HCT116 (cell line): ENCODE measurements around the gene SPI1. TPM values are rescaled to one million over a fixed set of nuclear protein-coding genes. Genes with fewer than 3 reads are reported as not detected.

Experiments
- ATAC-seq: fragments of 200-7000 bp; cut with Tn5 transposase; 2 replicates; pipeline ENCODE4 v1.9.1; 2020; ENCODE audit warnings: mild to moderate bottlenecking, moderate library complexity
- BruUV-seq: library from RNA; stranded (reverse); fragments of 400-500 nt; replicated peaks from 2 replicates; lab custom pipeline; 2021; lab: Mats Ljungman, UMichigan
- CTCF ChIA-PET: fragments of 300-600 bp; sonication (Branson Sonifier 250); formaldehyde crosslinking; loops from one replicate; lab custom pipeline; 2021; ENCODE audit warnings: antibody characterized with exemption; lab: Charles Lee
- POLR2A ChIA-PET: fragments of 300-600, 350-600 bp; sonication (Branson Sonifier 250); formaldehyde crosslinking; loops from one replicate; lab custom pipeline; 2021; ENCODE audit warnings: antibody characterized with exemption; lab: Charles Lee
- RAD21 ChIA-PET, 2 experiments: fragments of 300-600 bp; sonication (Branson Sonifier 250); formaldehyde crosslinking; loops; one replicate each; lab custom pipeline; 2023; ENCODE audit warnings: low total read pairs in 2 of 2; ENCODE audit not compliant: uncharacterized antibody in 2 of 2, unreplicated experiment in 2 of 2, low non-redundant PET in 1 of 2; lab: Charles Lee
- DNase-seq: peaks from one replicate; pipeline ENCODE4 v3.0.0-alpha.2; 2010; ENCODE audit warnings: low read depth, low spot score
- H2AFZ ChIP-seq: fragments of 200-600 bp; shearing (Covaris generic), sonication (generic); 2 replicates; pipeline ENCODE4 v1.6.1; 2017; ENCODE audit warnings: low read depth, mixed run types, mixed read lengths, antibody characterized with exemption, low read length; ENCODE audit not compliant: poor library complexity, severe bottlenecking
- H3K27ac ChIP-seq: 2 replicates; pipeline ENCODE4 v1.5.1; 2012; ENCODE audit warnings: low read depth, low read length
- H3K27me3 ChIP-seq: fragments of 200-600 bp; sonication (generic); 2 replicates; pipeline ENCODE4 v1.6.1; 2016; ENCODE audit warnings: mixed run types, low read length, mixed read lengths; ENCODE audit not compliant: insufficient read depth
- H3K36me3 ChIP-seq, 2 experiments: fragments of 200-500 bp in 1 of 2; fragments of 200-600 bp in 1 of 2; sonication (Bioruptor generic) in 1 of 2; sonication (generic) in 1 of 2; 2 replicates each; pipeline versions ENCODE4 v1.5.1 to v1.6.1; 2014 to 2016; ENCODE audit warnings: low read length in 2 of 2, inconsistent platforms in 1 of 2, mixed read lengths in 1 of 2, mixed run types in 1 of 2; ENCODE audit not compliant: insufficient read depth in 2 of 2, control insufficient read depth in 1 of 2
- H3K4me1 ChIP-seq, 2 experiments: fragments of 200-600 bp in 1 of 2; sonication (generic) in 1 of 2; 2 replicates each; pipeline versions ENCODE4 v1.5.1 to v1.6.1; 2012 to 2017; ENCODE audit warnings: low read length in 2 of 2, inconsistent platforms in 1 of 2, mild to moderate bottlenecking in 1 of 2, mixed read lengths in 1 of 2, mixed run types in 1 of 2, moderate library complexity in 1 of 2; ENCODE audit not compliant: insufficient read depth in 2 of 2, control insufficient read depth in 1 of 2
- H3K4me2 ChIP-seq: fragments of 200-600 bp; sonication (generic); 2 replicates; pipeline ENCODE4 v1.6.1; 2017; ENCODE audit warnings: mixed run types, low read length, mixed read lengths
- H3K4me3 ChIP-seq, 2 experiments: fragments of 200-600 bp in 1 of 2; sonication (generic) in 1 of 2; replicated peaks in 1 of 2; 2 replicates each; pipeline ENCODE4 v1.5.1; 2011 to 2016; ENCODE audit warnings: low read length in 2 of 2, control low read depth in 1 of 2, low read depth in 1 of 2, mild to moderate bottlenecking in 1 of 2, mixed read lengths in 1 of 2, mixed run types in 1 of 2
- H3K79me2 ChIP-seq: fragments of 200-600 bp; sonication (generic); 2 replicates; pipeline ENCODE4 v1.6.1; 2017; ENCODE audit warnings: mild to moderate bottlenecking, mixed run types, low read length, moderate library complexity, mixed read lengths; ENCODE audit not compliant: insufficient read depth
- H3K9ac ChIP-seq: fragments of 200-600 bp; sonication (generic); 2 replicates; pipeline ENCODE4 v1.6.1; 2016; ENCODE audit warnings: low read length, mixed read lengths
- H3K9me2 ChIP-seq: fragments of 200-600 bp; sonication (generic), shearing (Covaris generic); 2 replicates; pipeline ENCODE4 v1.6.1; 2017; ENCODE audit warnings: mixed run types, mild to moderate bottlenecking, moderate library complexity; ENCODE audit not compliant: insufficient read depth
- H3K9me3 ChIP-seq, 2 experiments: fragments of 200-500 bp in 1 of 2; fragments of 200-600 bp in 1 of 2; sonication (Bioruptor generic) in 1 of 2; sonication (generic) in 1 of 2; 2 replicates each; pipeline ENCODE4 v1.6.1; 2014 to 2017; ENCODE audit warnings: low read length in 2 of 2, mixed read lengths in 2 of 2, inconsistent platforms in 1 of 2, low read depth in 1 of 2, mild to moderate bottlenecking in 1 of 2, mixed run types in 1 of 2, moderate library complexity in 1 of 2; ENCODE audit not compliant: control insufficient read depth in 1 of 2, insufficient read depth in 1 of 2
- H4K20me1 ChIP-seq: fragments of 200-600 bp; sonication (generic), shearing (Covaris generic); 2 replicates; pipeline ENCODE4 v1.6.1; 2017; ENCODE audit warnings: mixed run types, mild to moderate bottlenecking, moderate library complexity; ENCODE audit not compliant: insufficient read depth
- EZH2phosphoT487 ChIP-seq: fragments of 200-600 bp; IDR thresholded peaks from 2 replicates; pipeline ENCODE4 v1.6.1; 2018; ENCODE audit warnings: antibody characterized with exemption, borderline replicate concordance
- MAX ChIP-seq: IDR thresholded peaks from 2 replicates; pipeline ENCODE4 v1.6.1; 2012
- POLR2A ChIP-seq: IDR thresholded peaks from 2 replicates; pipeline ENCODE4 v1.7.0; 2011; ENCODE audit warnings: borderline replicate concordance; ENCODE audit not compliant: insufficient read depth, insufficient read length; ENCODE audit errors: extremely low read depth
- POLR2AphosphoS5 ChIP-seq: IDR thresholded peaks from 2 replicates; pipeline ENCODE4 v1.6.1; 2011; ENCODE audit warnings: mild to moderate bottlenecking, low read depth, low read length, moderate library complexity
- REST ChIP-seq: IDR thresholded peaks from 2 replicates; pipeline ENCODE4 v1.6.1; 2012; ENCODE audit warnings: low read depth
- SRF ChIP-seq: IDR thresholded peaks from 2 replicates; pipeline ENCODE4 v1.6.1; 2012; ENCODE audit warnings: low read depth
- ZNF274 ChIP-seq: fragments of 200-500 bp; sonication (Bioruptor generic); IDR thresholded peaks from 2 replicates; pipeline ENCODE4 v1.6.1; 2014; ENCODE audit warnings: mild to moderate bottlenecking, low read depth, low read length, inconsistent platforms
- intact Hi-C: fragments of 100-400 bp; cut with micrococcal nuclease; formaldehyde crosslinking; loops from 2 replicates; pipeline ENCODE4 v1.10.0; 2022
- total RNA-seq: library from RNA; stranded (reverse); gene quantifications from one replicate; pipeline ENCODE4 v1.2.1, GENCODE V29; 2021; ENCODE audit not compliant: unreplicated experiment

The SPI1 gene
- total RNA-seq, 1 experiment from 2014 or later: 0.32 TPM

- H3K79me2 ChIP-seq: no peaks in the 10 kb centered on the region
- H3K4me3 ChIP-seq: no peak overlapping the region
- RAD21 ChIA-PET: no interaction called here
- no peaks in the 10 kb centered on the region for H4K20me1 ChIP-seq
- no peak overlapping the region for H2AFZ ChIP-seq
- TF ChIP-seq POLR2A: no peak
- TF ChIP-seq MAX: no peak
- TF ChIP-seq ZNF274: no peak
- TF ChIP-seq POLR2AphosphoS5: no peak
- TF ChIP-seq EZH2phosphoT487: no peak
- no peak for TF ChIP-seq REST
- TF ChIP-seq SRF: no peak
- intact Hi-C loops: loop anchor here (5.0 kb wide), 2 partner anchors 248 to 483 kb away; no protein-coding TSS in a partner anchor
- no peaks in the 10 kb centered on the region for H3K27me3 ChIP-seq
- H3K9me3 ChIP-seq: no peaks in the 10 kb centered on the region
- ATAC-seq (no peak), DNase-seq (no peak)
- CTCF ChIA-PET: no interaction called here
- no peak overlapping the region for H3K27ac ChIP-seq
- BruUV-seq: no TSS peak
- no peaks in the 10 kb centered on the region for H3K36me3 ChIP-seq
- no peak overlapping the region for H3K4me2 ChIP-seq
- peaks cover 6 to 12% of the 10 kb centered on the region in 2 experiments; a peak in 3 of 4 replicates for H3K4me1 ChIP-seq
- H3K9me2 ChIP-seq: no peaks in the 10 kb centered on the region
- H3K9ac ChIP-seq: no peak overlapping the region
- POLR2A ChIA-PET: no interaction called here
Observed at GRCh38 chr11:47369676-47370075, 8.7 kb downstream of the SPI1 start.
